ENCODE results near the gene ARL6IP5.

Gene ARL6IP5

DNA sequence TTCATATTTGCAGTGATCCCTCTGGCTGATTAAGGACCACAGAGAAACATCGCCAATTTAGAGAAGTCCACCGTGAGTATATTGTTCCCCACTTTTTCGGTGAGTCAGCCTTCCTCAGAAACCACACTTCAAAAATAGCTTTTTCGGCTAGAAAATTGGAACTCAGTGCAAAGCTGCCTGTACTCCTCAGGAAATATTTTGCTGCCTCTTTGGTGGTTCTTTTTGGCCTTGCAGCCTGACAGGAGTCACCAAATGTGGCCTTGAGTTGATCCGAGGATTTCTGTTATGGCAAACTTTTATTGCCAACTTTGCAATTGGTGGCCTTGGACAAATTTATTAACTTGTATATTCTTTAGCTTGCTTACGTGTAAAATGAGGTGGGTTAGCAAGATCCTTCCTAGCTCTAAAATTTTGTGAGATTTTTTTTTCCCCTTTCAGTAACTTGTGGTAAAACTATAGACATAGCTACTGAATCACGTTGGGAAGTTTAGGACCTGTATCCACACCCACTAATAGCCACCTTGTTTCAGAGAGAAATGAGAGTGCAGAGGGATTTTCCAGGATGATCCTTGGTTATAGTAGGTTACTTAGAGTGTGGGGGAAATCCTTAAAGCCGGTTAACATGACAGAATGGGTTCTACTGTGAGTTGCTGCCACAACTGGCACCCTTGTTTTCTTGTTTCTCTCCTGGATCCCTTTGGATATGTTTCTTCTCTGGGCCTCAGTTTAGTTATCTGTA lies 9.9 kb downstream of the ARL6IP5 start:
- peak overlapping the region; percentile 38; the same call in 1 of the 2 replicates for H3K9ac ChIP-seq
- peak overlapping the region; percentile 49 for H3K4me2 ChIP-seq
- H3K27me3 ChIP-seq (ENCODE audit: insufficient read depth, low read depth): no peaks in the 10 kb centered on the region
- H3K79me2 ChIP-seq (ENCODE audit: insufficient read depth, low read depth): peaks cover 82% of the 10 kb centered on the region
- peak overlapping the region; percentile 78 for H3K27ac ChIP-seq
- H3K4me1 ChIP-seq (ENCODE audit: low read depth, poor library complexity, severe bottlenecking): peaks cover 96% of the 10 kb centered on the region
- no peaks in the 10 kb centered on the region for H4K20me1 ChIP-seq (ENCODE audit: insufficient read depth)
- H2AFZ ChIP-seq (ENCODE audit: low read depth): no peak overlapping the region
- TF ChIP-seq, protein P1, sequence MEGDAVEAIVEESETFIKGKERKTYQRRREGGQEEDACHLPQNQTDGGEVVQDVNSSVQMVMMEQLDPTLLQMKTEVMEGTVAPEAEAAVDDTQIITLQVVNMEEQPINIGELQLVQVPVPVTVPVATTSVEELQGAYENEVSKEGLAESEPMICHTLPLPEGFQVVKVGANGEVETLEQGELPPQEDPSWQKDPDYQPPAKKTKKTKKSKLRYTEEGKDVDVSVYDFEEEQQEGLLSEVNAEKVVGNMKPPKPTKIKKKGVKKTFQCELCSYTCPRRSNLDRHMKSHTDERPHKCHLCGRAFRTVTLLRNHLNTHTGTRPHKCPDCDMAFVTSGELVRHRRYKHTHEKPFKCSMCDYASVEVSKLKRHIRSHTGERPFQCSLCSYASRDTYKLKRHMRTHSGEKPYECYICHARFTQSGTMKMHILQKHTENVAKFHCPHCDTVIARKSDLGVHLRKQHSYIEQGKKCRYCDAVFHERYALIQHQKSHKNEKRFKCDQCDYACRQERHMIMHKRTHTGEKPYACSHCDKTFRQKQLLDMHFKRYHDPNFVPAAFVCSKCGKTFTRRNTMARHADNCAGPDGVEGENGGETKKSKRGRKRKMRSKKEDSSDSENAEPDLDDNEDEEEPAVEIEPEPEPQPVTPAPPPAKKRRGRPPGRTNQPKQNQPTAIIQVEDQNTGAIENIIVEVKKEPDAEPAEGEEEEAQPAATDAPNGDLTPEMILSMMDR (conservative IDR thresholded peaks at IDR 0.05; ENCODE audit: low read depth, low read length): no peak
- no peaks in the 10 kb centered on the region for H3K36me3 ChIP-seq (ENCODE audit: insufficient read depth)
- H3K4me3 ChIP-seq (IDR thresholded peaks at IDR 0.05; ENCODE audit: insufficient read depth, low read depth, low read length): peak overlapping the region; percentile 26

DNA sequence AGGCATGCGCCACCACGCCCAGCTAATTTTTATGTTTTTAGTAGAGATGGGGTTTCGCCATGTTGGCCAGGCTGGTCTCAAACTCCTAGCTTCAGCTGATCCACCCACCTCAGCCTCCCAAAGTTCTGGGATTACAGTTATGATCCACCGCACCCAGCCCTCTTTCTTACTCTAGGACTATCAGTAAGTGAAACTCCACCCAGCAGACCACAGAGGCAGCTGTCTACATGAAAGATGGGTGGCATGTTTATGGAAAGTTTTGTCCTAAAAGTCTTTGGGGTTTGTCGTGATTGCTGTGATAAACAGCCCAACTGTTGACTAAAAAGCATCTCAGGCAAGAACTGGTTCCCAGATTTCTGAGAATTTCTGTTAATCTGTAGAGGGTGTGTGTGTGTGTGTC lies 10.9 kb downstream of the ARL6IP5 start:
- Histone ChIP-seq H3K27me3 (ENCODE audit: insufficient read depth, low read depth) (no peaks in the 10 kb centered on the region), H3K27ac (peak overlapping the region; percentile 78), H2AFZ (ENCODE audit: low read depth) (no peak overlapping the region), H3K4me2 (peak overlapping the region; percentile 57), H3K36me3 (ENCODE audit: insufficient read depth) (no peaks in the 10 kb centered on the region), H3K79me2 (ENCODE audit: insufficient read depth, low read depth) (peaks cover 82% of the 10 kb centered on the region), H3K4me3 (IDR thresholded peaks at IDR 0.05; ENCODE audit: insufficient read depth, low read depth, low read length) (no peak overlapping the region), H3K4me1 (ENCODE audit: low read depth, poor library complexity, severe bottlenecking) (peaks cover 93% of the 10 kb centered on the region), H3K9ac (peak overlapping the region; percentile 25; the same call in 1 of the 2 replicates), H4K20me1 (ENCODE audit: insufficient read depth) (no peaks in the 10 kb centered on the region)
- TF ChIP-seq, protein P1 (conservative IDR thresholded peaks at IDR 0.05; ENCODE audit: low read depth, low read length): no peak

DNA sequence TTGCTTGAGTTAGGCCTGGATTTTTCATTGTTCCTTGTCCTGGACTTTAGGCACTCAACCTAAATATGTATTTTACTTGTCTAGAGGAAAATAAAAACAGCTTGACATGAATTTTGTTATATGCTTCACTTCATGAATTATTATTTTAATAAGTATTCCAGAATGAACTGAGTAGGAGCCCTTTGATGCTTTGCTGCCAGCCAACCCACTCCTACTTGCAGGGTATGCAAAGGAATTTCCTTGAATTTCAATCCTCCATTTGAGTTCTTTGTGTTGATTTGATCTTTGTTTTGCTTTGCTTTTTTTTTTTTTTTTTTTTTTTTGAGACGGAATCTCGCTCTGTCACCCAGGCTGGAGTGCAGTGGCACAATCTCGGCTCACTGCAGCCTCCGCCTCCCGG lies 11.6 kb downstream of the ARL6IP5 start:
- peak overlapping the region; percentile 57 for H3K4me2 ChIP-seq
- H2AFZ ChIP-seq (ENCODE audit: low read depth): no peak overlapping the region
- H4K20me1 ChIP-seq (ENCODE audit: insufficient read depth): no peaks in the 10 kb centered on the region
- peaks cover 91% of the 10 kb centered on the region for H3K4me1 ChIP-seq (ENCODE audit: low read depth, poor library complexity, severe bottlenecking)
- no peaks in the 10 kb centered on the region for H3K36me3 ChIP-seq (ENCODE audit: insufficient read depth)
- H3K27me3 ChIP-seq (ENCODE audit: insufficient read depth, low read depth): no peaks in the 10 kb centered on the region
- TF ChIP-seq, protein P1 (conservative IDR thresholded peaks at IDR 0.05; ENCODE audit: low read depth, low read length): no peak
- peaks cover 79% of the 10 kb centered on the region for H3K79me2 ChIP-seq (ENCODE audit: insufficient read depth, low read depth)
- H3K27ac ChIP-seq: peak overlapping the region; percentile 78
- no peak overlapping the region for H3K4me3 ChIP-seq (IDR thresholded peaks at IDR 0.05; ENCODE audit: insufficient read depth, low read depth, low read length)
- no peak overlapping the region; the same call in 1 of the 2 replicates for H3K9ac ChIP-seq

DNA sequence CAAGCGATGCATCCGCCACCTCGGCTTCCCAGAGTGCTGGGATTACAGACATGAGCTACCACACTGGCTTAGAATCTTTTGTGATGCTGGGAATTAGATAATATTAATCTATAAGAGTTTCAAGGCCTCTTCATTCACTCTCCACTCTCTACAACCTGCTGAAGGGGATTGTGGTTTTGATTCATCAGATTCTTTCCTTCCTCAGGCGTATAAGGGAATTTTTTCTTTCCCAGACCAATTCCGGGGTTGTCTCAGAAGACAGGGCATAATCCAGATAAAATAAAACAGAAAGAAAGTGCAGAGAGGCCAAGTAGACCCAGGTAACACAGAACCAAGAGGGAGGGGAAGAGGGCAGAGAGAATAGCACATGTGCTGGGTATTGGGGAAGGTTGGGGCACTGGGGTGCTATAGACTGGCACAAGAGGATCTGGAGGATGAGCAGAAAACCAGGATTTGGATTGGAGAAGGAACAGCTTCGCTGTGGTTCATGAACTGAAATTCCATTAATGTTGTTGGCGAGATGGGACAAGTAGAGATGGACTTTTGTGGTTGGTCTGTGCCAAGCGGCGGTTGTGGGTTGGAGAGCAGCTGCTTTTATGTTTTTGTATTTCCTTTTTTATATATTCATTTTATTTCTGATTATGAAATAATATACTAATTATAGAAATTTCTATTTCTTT lies 12.8 kb downstream of the ARL6IP5 start:
- Histone ChIP-seq H3K4me1 (ENCODE audit: low read depth, poor library complexity, severe bottlenecking) (peaks cover 88% of the 10 kb centered on the region), H3K79me2 (ENCODE audit: insufficient read depth, low read depth) (peaks cover 79% of the 10 kb centered on the region), H3K27me3 (ENCODE audit: insufficient read depth, low read depth) (no peaks in the 10 kb centered on the region), H3K27ac (peak overlapping the region; percentile 78; the same call in 1 of the 2 replicates), H3K4me2 (peak overlapping the region; percentile 57), H2AFZ (ENCODE audit: low read depth) (no peak overlapping the region), H3K36me3 (ENCODE audit: insufficient read depth) (no peaks in the 10 kb centered on the region; the same call in 1 of the 2 replicates), H4K20me1 (ENCODE audit: insufficient read depth) (no peaks in the 10 kb centered on the region), H3K4me3 (IDR thresholded peaks at IDR 0.05; ENCODE audit: insufficient read depth, low read depth, low read length) (no peak overlapping the region), H3K9ac (no peak overlapping the region)
- TF ChIP-seq, protein P1 (conservative IDR thresholded peaks at IDR 0.05; ENCODE audit: low read depth, low read length): no peak

Measured in KMS-11 (cell line).